B cell (primary cell): ENCODE measurements around the gene KRTAP4-4.

Source experiments
- CTCF ChIP-seq: fragments of 200-600 bp; IDR thresholded peaks from one replicate; pipeline ENCODE4 v1.8.0; 2022; ENCODE audit warnings: antibody characterized with exemption, mild to moderate bottlenecking
- EZH2 ChIP-seq: IDR thresholded peaks from 2 replicates; pipeline ENCODE4 v1.6.1; 2012; ENCODE audit warnings: borderline replicate concordance, low read depth, mild to moderate bottlenecking, moderate library complexity, low read length; ENCODE audit not compliant: insufficient read depth, poor library complexity, severe bottlenecking

- TF ChIP-seq CTCF, result no peak
- no peak for TF ChIP-seq EZH2
Measured at GRCh38 chr17:41126412-41126811, 34.1 kb downstream of the KRTAP4-4 start.
